Psoas muscle (tissue), 8 donors: ENCODE measurements around the gene LIPH. TPM values are rescaled to one million over a fixed set of nuclear protein-coding genes. Genes with fewer than 3 reads are reported as not detected.
"Not testable (repeated sequence)": the region's sequence is repeated elsewhere in the genome, so short reads cannot be mapped to it uniquely, and the experiment has no call there.

Experiments
- ATAC-seq, 4 donors: fragments of 200-7000 bp; cut with Tn5 transposase; one replicate each; pipeline ENCODE4 v1.9.1; 2020; ENCODE audit warnings: moderate library complexity in 3 of 4, mild to moderate bottlenecking in 2 of 4
- DNase-seq, 2 donors: peaks; one replicate each; pipeline ENCODE4 v3.0.0-alpha.2; 2020
- H3K27ac ChIP-seq: fragments of 200-600 bp; one replicate; pipeline ENCODE4 v1.8.0; 2022
- H3K27me3 ChIP-seq, 3 donors: fragments of 200-600 bp in 1 of 3; one replicate each; pipeline versions ENCODE4 v1.6.1 to v1.8.0; 2013 to 2022; ENCODE audit warnings: low read length in 2 of 3, mild to moderate bottlenecking in 2 of 3, moderate library complexity in 1 of 3; ENCODE audit not compliant: insufficient read depth in 3 of 3
- H3K36me3 ChIP-seq, 2 donors: fragments of 200-600 bp in 1 of 2; one replicate each; pipeline versions ENCODE4 v1.6.1 to v1.8.0; 2013 to 2022; ENCODE audit warnings: low read depth in 1 of 2, mild to moderate bottlenecking in 1 of 2, moderate library complexity in 1 of 2; ENCODE audit not compliant: insufficient read depth in 1 of 2
- H3K4me1 ChIP-seq: fragments of 200-600 bp; one replicate; pipeline ENCODE4 v1.8.0; 2022
- H3K4me3 ChIP-seq: fragments of 200-600 bp; one replicate; pipeline ENCODE4 v1.8.0; 2022; ENCODE audit warnings: mild to moderate bottlenecking
- H3K9me3 ChIP-seq: fragments of 200-600 bp; one replicate; pipeline ENCODE4 v1.8.0; 2022
- WGBS, 3 donors: extraction: QIAGEN DNeasy Blood & Tissue Kit; methylation state at CpG; one replicate each; pipeline versions ENCODE4 v1.1.6 to v1.1.7; 2013; 5-methylcytosine and 5-hydroxymethylcytosine counted together
- intact Hi-C, 2 donors: fragments of 100-400 bp; cut with DNase I; formaldehyde crosslinking; loops; one replicate each; pipeline versions ENCODE4 v1.11.0 to v1.14.2; 2022
- polyA plus RNA-seq, 3 donors: library from polyadenylated mRNA; stranded (reverse); fragments of 200-250 nt; gene quantifications; one replicate each; pipeline ENCODE4 v1.2.3, GENCODE V29; 2013
- total RNA-seq, 4 donors: library from RNA; stranded (reverse); fragmentation: NEBNext Ultra II Directional in 2 of 4; extraction: Animal tissue kit (Norgen Biotek cat#: 25700) in 2 of 4; gene quantifications; one replicate each; pipeline versions ENCODE4 v1.2.1 to v1.2.4, GENCODE V29; 2021 to 2023
- TF ChIP-seq, protein P1 (sequence below): fragments of 200-600 bp; IDR thresholded peaks from one replicate; pipeline ENCODE4 v1.8.0; 2022; ENCODE audit warnings: antibody characterized with exemption
- donor health status: healthy with polysubstance abuse.
- donor health status: DM: no; HTN: no; CAD: no; lungs with moderate emphysema.
- donor health status: Bipolar disorder and iron deficiency.
- donor health status: healthy.
- donor health status: DM: yes; HTN: yes; CAD: no.
- donor health status: DM: no; HTN: no; CAD: no.
- donor health status: DM: no; HTN: no; CAD: no.
- donor health status: DM: yes; HTN: yes; CAD: no.

The LIPH gene
- total and polyA plus RNA-seq, 7 donors, result 0.03 to 0.04 TPM; not detected in 5

DNA sequence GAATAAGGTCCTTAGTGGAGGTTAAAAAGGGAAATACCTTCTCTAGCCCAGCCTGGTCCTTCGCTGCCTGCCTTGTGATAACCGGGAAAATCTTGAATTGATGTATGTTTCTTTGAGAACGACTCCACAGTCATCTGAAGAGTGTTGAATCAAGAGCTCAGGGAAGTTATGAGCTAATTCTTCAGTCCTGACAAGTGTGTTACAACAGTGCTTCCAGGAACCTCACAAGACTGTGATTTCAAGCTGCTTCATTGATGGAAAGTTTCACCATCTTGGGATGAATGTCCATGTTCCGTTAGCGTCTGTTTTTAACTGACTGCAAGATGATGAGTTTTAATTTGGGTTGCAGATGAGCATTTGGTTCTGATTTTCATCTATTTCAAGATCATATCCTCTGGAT lies 66.0 kb downstream of the LIPH start:
- H3K36me3 ChIP-seq, result peaks cover 8 to 91% of the 10 kb centered on the region in 2 donors

DNA sequence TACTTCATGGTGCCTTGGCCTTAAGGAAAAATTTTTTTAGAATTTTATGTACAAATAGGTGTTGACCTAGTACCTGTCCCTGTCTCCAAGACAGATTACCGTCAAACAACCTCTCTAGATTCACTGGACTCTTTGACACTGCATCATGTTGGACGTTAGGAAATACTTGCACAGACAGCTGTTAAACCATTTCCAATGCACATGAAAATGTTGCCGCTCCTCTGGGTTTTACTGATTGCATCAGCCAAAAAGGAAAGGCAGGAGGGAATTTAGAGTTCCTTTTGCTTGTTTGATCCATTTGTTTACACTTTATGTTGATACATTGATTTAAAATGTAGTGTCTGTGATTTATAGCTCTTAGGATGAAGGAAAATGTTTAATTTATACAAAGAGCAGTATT lies 68.1 kb downstream of the LIPH start:
- Histone ChIP-seq H3K36me3 (peaks cover 4 to 89% of the 10 kb centered on the region in 2 donors), H3K4me1 (no peaks in the 10 kb centered on the region), H3K4me3 (no peak overlapping the region), H3K9me3 (no peaks in the 10 kb centered on the region), H3K27me3 (no peaks in the 10 kb centered on the region), H3K27ac (no peak overlapping the region)
- intact Hi-C loops, result no loop called here
- TF ChIP-seq, protein P1, sequence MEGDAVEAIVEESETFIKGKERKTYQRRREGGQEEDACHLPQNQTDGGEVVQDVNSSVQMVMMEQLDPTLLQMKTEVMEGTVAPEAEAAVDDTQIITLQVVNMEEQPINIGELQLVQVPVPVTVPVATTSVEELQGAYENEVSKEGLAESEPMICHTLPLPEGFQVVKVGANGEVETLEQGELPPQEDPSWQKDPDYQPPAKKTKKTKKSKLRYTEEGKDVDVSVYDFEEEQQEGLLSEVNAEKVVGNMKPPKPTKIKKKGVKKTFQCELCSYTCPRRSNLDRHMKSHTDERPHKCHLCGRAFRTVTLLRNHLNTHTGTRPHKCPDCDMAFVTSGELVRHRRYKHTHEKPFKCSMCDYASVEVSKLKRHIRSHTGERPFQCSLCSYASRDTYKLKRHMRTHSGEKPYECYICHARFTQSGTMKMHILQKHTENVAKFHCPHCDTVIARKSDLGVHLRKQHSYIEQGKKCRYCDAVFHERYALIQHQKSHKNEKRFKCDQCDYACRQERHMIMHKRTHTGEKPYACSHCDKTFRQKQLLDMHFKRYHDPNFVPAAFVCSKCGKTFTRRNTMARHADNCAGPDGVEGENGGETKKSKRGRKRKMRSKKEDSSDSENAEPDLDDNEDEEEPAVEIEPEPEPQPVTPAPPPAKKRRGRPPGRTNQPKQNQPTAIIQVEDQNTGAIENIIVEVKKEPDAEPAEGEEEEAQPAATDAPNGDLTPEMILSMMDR, result no peak
- DNase-seq (no peak), ATAC-seq (no peak)
- 48 to 79% (median 64%) methylated on average over 3 of the region's 3 CpGs for WGBS, 3 donors

More for the DNA sequence above, 66.0 kb downstream of the LIPH start:
- no peaks in the 10 kb centered on the region for H3K27me3 ChIP-seq
- no peak for ATAC-seq
- H3K4me1 ChIP-seq, result no peaks in the 10 kb centered on the region
- TF ChIP-seq, protein P1, result no peak
- no peaks in the 10 kb centered on the region for H3K9me3 ChIP-seq
- DNase-seq, result no peak
- 95 to 99% (median 96%) methylated on average over 5 of the region's 5 CpGs for WGBS, 3 donors
- no peak overlapping the region for H3K4me3 ChIP-seq
- intact Hi-C loops, result no loop called here
- H3K27ac ChIP-seq, result no peak overlapping the region

GRCh38 chr3:185479373-185479945 lies 72.9 kb downstream of the LIPH start:
- peaks cover 4 to 84% of the 10 kb centered on the region in 2 donors for H3K36me3 ChIP-seq
- TF ChIP-seq, protein P1, result no peak
- intact Hi-C loops, result no loop called here

GRCh38 chr3:185477316-185477715 lies 75.1 kb downstream of the LIPH start:
- Histone ChIP-seq H3K4me1 (no peaks in the 10 kb centered on the region), H3K36me3 (peaks cover 3 to 91% of the 10 kb centered on the region in 2 donors), H3K4me3 (no peak overlapping the region), H3K27me3 (no peaks in the 10 kb centered on the region), H3K9me3 (no peaks in the 10 kb centered on the region), H3K27ac (no peak overlapping the region)
- TF ChIP-seq, protein P1, result no peak
- 79 to 90% (median 84%) methylated on average over 3 of the region's 3 CpGs for WGBS, 3 donors
- DNase-seq (no peak), ATAC-seq (no peak)
- intact Hi-C loops, result no loop called here

More at GRCh38 chr3:185479373-185479945, 72.9 kb downstream of the LIPH start:
- no peak overlapping the region for H3K27ac ChIP-seq
- H3K4me3 ChIP-seq, result no peak overlapping the region
- H3K4me1 ChIP-seq, result no peaks in the 10 kb centered on the region
- no peak for DNase-seq
- 93 to 97% (median 93%) methylated on average over 2 of the region's 2 CpGs for WGBS, 3 donors
- H3K27me3 ChIP-seq, result no peaks in the 10 kb centered on the region
- ATAC-seq, result no peak
- H3K9me3 ChIP-seq, result no peaks in the 10 kb centered on the region

DNA sequence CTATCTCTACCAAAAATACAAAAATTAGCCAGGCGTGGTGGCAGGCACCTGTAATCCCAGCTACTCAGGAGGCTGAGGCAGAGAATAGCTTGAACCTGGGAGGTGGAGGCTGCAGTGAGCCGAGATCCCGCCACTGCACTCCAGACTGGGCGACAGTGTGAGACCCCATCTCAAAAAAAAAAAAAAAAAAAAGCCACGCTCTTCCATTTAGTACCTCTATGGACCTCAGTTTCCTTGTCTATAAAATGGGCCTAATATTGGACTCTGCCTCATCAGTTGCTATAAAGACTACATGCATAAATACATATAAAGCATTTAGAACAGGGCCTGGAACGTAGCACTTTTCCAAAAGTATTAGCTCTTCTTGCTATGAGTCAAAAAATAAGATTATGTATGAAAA lies 77.5 kb downstream of the LIPH start:
- not testable (repeated sequence) for DNase-seq
- H3K36me3 ChIP-seq, result peaks cover 0 to 75% of the 10 kb centered on the region in 2 donors

More for the DNA sequence above, 77.5 kb downstream of the LIPH start:
- H3K9me3 ChIP-seq, H3K27ac ChIP-seq, H3K4me3 ChIP-seq, H3K27me3 ChIP-seq, H3K4me1 ChIP-seq, intact Hi-C loops, ATAC-seq: not testable (repeated sequence)
- WGBS, 3 donors, result 95 to 99% (median 97%) methylated on average over 5 to 6 of the region's 6 CpGs
